ENCODE data around the gene TMEM63C.
"Not testable (repeated sequence)": the region's sequence is repeated elsewhere in the genome, so short reads cannot be mapped to it uniquely, and the experiment has no call there.

Gene TMEM63C

GRCh38 chr14:77273796-77274195, 92.2 kb downstream of the TMEM63C start:
- H3K27ac Mint-ChIP-seq: no peak overlapping the region
- H3K36me3 Mint-ChIP-seq (ENCODE audit: low read depth): peaks cover 10% of the 10 kb centered on the region
- H3K9me3 Mint-ChIP-seq: no peaks in the 10 kb centered on the region
- no peak for DNase-seq
- no peak overlapping the region for H3K4me3 Mint-ChIP-seq
- peaks cover 37% of the 10 kb centered on the region for H3K27me3 Mint-ChIP-seq
- peaks cover 6% of the 10 kb centered on the region for H3K4me1 Mint-ChIP-seq (ENCODE audit: low read depth)

GRCh38 chr14:77275041-77275580, 93.5 kb downstream of the TMEM63C start:
- Mint-ChIP-seq H3K4me3 (no peak overlapping the region), H3K4me1 (ENCODE audit: low read depth) (peaks cover 3% of the 10 kb centered on the region), H3K27me3 (peaks cover 25% of the 10 kb centered on the region), H3K36me3 (ENCODE audit: low read depth) (peaks cover 16% of the 10 kb centered on the region), H3K27ac (no peak overlapping the region), H3K9me3 (no peaks in the 10 kb centered on the region)
- no peak for DNase-seq

- Mint-ChIP-seq H3K36me3 (ENCODE audit: low read depth) (peaks cover 20% of the 10 kb centered on the region), H3K27me3 (peaks cover 22% of the 10 kb centered on the region), H3K9me3 (no peaks in the 10 kb centered on the region), H3K27ac (no peak overlapping the region), H3K4me3 (no peak overlapping the region), H3K4me1 (ENCODE audit: low read depth) (peaks cover 3% of the 10 kb centered on the region)
- DNase-seq: no peak
Measured at GRCh38 chr14:77275601-77276017, 94.0 kb downstream of the TMEM63C start.

GRCh38 chr14:77276295-77276935, 94.8 kb downstream of the TMEM63C start:
- H3K27me3 Mint-ChIP-seq: peaks cover 18% of the 10 kb centered on the region
- no peak overlapping the region for H3K27ac Mint-ChIP-seq
- no peak for DNase-seq
- peaks cover 20% of the 10 kb centered on the region for H3K36me3 Mint-ChIP-seq (ENCODE audit: low read depth)
- H3K4me1 Mint-ChIP-seq (ENCODE audit: low read depth): peaks cover under 1% of the 10 kb centered on the region
- H3K9me3 Mint-ChIP-seq: no peaks in the 10 kb centered on the region
- H3K4me3 Mint-ChIP-seq: no peak overlapping the region

- Mint-ChIP-seq H3K9me3 (no peaks in the 10 kb centered on the region), H3K27me3 (peaks cover 12% of the 10 kb centered on the region), H3K36me3 (ENCODE audit: low read depth) (peaks cover 20% of the 10 kb centered on the region), H3K4me1 (ENCODE audit: low read depth) (no peaks in the 10 kb centered on the region), H3K4me3 (no peak overlapping the region), H3K27ac (no peak overlapping the region)
- DNase-seq: no peak
Measured at GRCh38 chr14:77276959-77277358, 95.4 kb downstream of the TMEM63C start.

- Mint-ChIP-seq H3K27me3 (no peaks in the 10 kb centered on the region), H3K27ac (no peak overlapping the region), H3K36me3 (ENCODE audit: low read depth) (peaks cover 24% of the 10 kb centered on the region), H3K4me3 (no peak overlapping the region), H3K4me1 (ENCODE audit: low read depth) (no peaks in the 10 kb centered on the region), H3K9me3 (no peaks in the 10 kb centered on the region)
- DNase-seq: no peak
Measured at GRCh38 chr14:77278461-77279230, 97.0 kb downstream of the TMEM63C start.

- H3K27me3 Mint-ChIP-seq: no peaks in the 10 kb centered on the region
- DNase-seq: no peak
- H3K4me1 Mint-ChIP-seq (ENCODE audit: low read depth): no peaks in the 10 kb centered on the region
- peaks cover 35% of the 10 kb centered on the region for H3K36me3 Mint-ChIP-seq (ENCODE audit: low read depth)
- no peak overlapping the region for H3K4me3 Mint-ChIP-seq
- H3K9me3 Mint-ChIP-seq: no peaks in the 10 kb centered on the region
- H3K27ac Mint-ChIP-seq: no peak overlapping the region
Measured at GRCh38 chr14:77279719-77280118, 98.1 kb downstream of the TMEM63C start.

GRCh38 chr14:77280921-77281320, 99.3 kb downstream of the TMEM63C start:
- H3K4me3 Mint-ChIP-seq; H3K9me3 Mint-ChIP-seq; DNase-seq; H3K27ac Mint-ChIP-seq; H3K27me3 Mint-ChIP-seq; H3K4me1 Mint-ChIP-seq (ENCODE audit: low read depth): not testable (repeated sequence)
- peaks cover 47% of the 10 kb centered on the region for H3K36me3 Mint-ChIP-seq (ENCODE audit: low read depth)

- no peak for DNase-seq
- H3K9me3 Mint-ChIP-seq: no peaks in the 10 kb centered on the region
- H3K4me3 Mint-ChIP-seq: no peak overlapping the region
- H3K27me3 Mint-ChIP-seq: no peaks in the 10 kb centered on the region
- peaks cover 57% of the 10 kb centered on the region for H3K36me3 Mint-ChIP-seq (ENCODE audit: low read depth)
- no peak overlapping the region for H3K27ac Mint-ChIP-seq
- H3K4me1 Mint-ChIP-seq (ENCODE audit: low read depth): no peaks in the 10 kb centered on the region
Measured at GRCh38 chr14:77281852-77282410, 100.3 kb downstream of the TMEM63C start.

- Mint-ChIP-seq H3K4me3 (no peak overlapping the region), H3K4me1 (ENCODE audit: low read depth) (no peaks in the 10 kb centered on the region), H3K36me3 (ENCODE audit: low read depth) (peaks cover 46% of the 10 kb centered on the region), H3K27me3 (no peaks in the 10 kb centered on the region), H3K27ac (no peak overlapping the region), H3K9me3 (no peaks in the 10 kb centered on the region)
- DNase-seq: no peak
Measured at GRCh38 chr14:77284066-77284465, 102.5 kb downstream of the TMEM63C start.

GRCh38 chr14:77284466-77284865, 102.9 kb downstream of the TMEM63C start:
- H3K27ac Mint-ChIP-seq: no peak overlapping the region
- H3K36me3 Mint-ChIP-seq (ENCODE audit: low read depth): peaks cover 44% of the 10 kb centered on the region
- no peak for DNase-seq
- H3K27me3 Mint-ChIP-seq: no peaks in the 10 kb centered on the region
- H3K9me3 Mint-ChIP-seq: no peaks in the 10 kb centered on the region
- H3K4me1 Mint-ChIP-seq (ENCODE audit: low read depth): no peaks in the 10 kb centered on the region
- H3K4me3 Mint-ChIP-seq: no peak overlapping the region

GRCh38 chr14:77286576-77286975, 105.0 kb downstream of the TMEM63C start:
- H3K4me3 Mint-ChIP-seq: no peak overlapping the region
- no peaks in the 10 kb centered on the region for H3K9me3 Mint-ChIP-seq
- H3K36me3 Mint-ChIP-seq (ENCODE audit: low read depth): peaks cover 41% of the 10 kb centered on the region
- H3K27me3 Mint-ChIP-seq: no peaks in the 10 kb centered on the region
- H3K27ac Mint-ChIP-seq: no peak overlapping the region
- no peaks in the 10 kb centered on the region for H3K4me1 Mint-ChIP-seq (ENCODE audit: low read depth)
- no peak for DNase-seq

- H3K27ac Mint-ChIP-seq: no peak overlapping the region
- no peaks in the 10 kb centered on the region for H3K27me3 Mint-ChIP-seq
- no peak for DNase-seq
- no peak overlapping the region for H3K4me3 Mint-ChIP-seq
- H3K9me3 Mint-ChIP-seq: no peaks in the 10 kb centered on the region
- peaks cover 35% of the 10 kb centered on the region for H3K36me3 Mint-ChIP-seq (ENCODE audit: low read depth)
- no peaks in the 10 kb centered on the region for H3K4me1 Mint-ChIP-seq (ENCODE audit: low read depth)
Measured at GRCh38 chr14:77290705-77291104, 109.1 kb downstream of the TMEM63C start.

- H3K27ac Mint-ChIP-seq: no peak overlapping the region
- H3K4me1 Mint-ChIP-seq (ENCODE audit: low read depth): no peaks in the 10 kb centered on the region
- H3K27me3 Mint-ChIP-seq: no peaks in the 10 kb centered on the region
- H3K4me3 Mint-ChIP-seq: no peak overlapping the region
- no peak for DNase-seq
- peaks cover 46% of the 10 kb centered on the region for H3K36me3 Mint-ChIP-seq (ENCODE audit: low read depth)
- H3K9me3 Mint-ChIP-seq: no peaks in the 10 kb centered on the region
Measured at GRCh38 chr14:77296155-77296554, 114.6 kb downstream of the TMEM63C start.

GRCh38 chr14:77296906-77297305, 115.3 kb downstream of the TMEM63C start:
- peaks cover 48% of the 10 kb centered on the region for H3K36me3 Mint-ChIP-seq (ENCODE audit: low read depth)

More at GRCh38 chr14:77296906-77297305, 115.3 kb downstream of the TMEM63C start:
- no peaks in the 10 kb centered on the region for H3K27me3 Mint-ChIP-seq
- H3K4me3 Mint-ChIP-seq: no peak overlapping the region
- H3K27ac Mint-ChIP-seq: no peak overlapping the region
- H3K9me3 Mint-ChIP-seq: no peaks in the 10 kb centered on the region
- DNase-seq: no peak
- no peaks in the 10 kb centered on the region for H3K4me1 Mint-ChIP-seq (ENCODE audit: low read depth)
